Naive thymus-derived CD4-positive, alpha-beta T cell (primary cell): ENCODE data around the gene KCNK17. TPM values are rescaled to one million over a fixed set of nuclear protein-coding genes. Genes with fewer than 3 reads are reported as not detected.

Experiments
- ATAC-seq: fragments of 150-1000 bp; cut with Tn5 transposase; 2 replicates; pipeline ENCODE4 v1.10.0; 2021; ENCODE audit warnings: mild to moderate bottlenecking, moderate library complexity
- CTCF ChIA-PET: fragments of 350-600 bp; sonication (Branson Sonifier 250); formaldehyde crosslinking; loops from one replicate; lab custom pipeline; 2021; ENCODE audit warnings: antibody characterized with exemption; lab: Charles Lee
- POLR2A ChIA-PET: fragments of 350-600 bp; sonication (Branson Sonifier 250); formaldehyde crosslinking; loops from one replicate; lab custom pipeline; 2021; ENCODE audit warnings: antibody characterized with exemption, inconsistent platforms; lab: Charles Lee
- DNase-seq, 9 donors: peaks; one replicate each; pipeline versions ENCODE4 v3.0.0 to v3.0.0-alpha.2; 2020 to 2022; ENCODE audit warnings: mixed read lengths in 1 of 9
- H3K27ac ChIP-seq: one replicate; pipeline ENCODE4 v1.7.0; 2013; ENCODE audit warnings: mild to moderate bottlenecking, low read depth, low read length, moderate library complexity
- H3K27me3 ChIP-seq, 2 donors: one replicate each; pipeline ENCODE4 v1.7.0; 2013; ENCODE audit warnings: low read length in 2 of 2, mild to moderate bottlenecking in 2 of 2, moderate library complexity in 2 of 2; ENCODE audit not compliant: control insufficient read depth in 2 of 2, insufficient read depth in 2 of 2
- H3K36me3 ChIP-seq, 3 experiments: 1 replicate in 2 of 3; 2 replicates in 1 of 3; pipeline ENCODE4 v1.7.0; 2013; ENCODE audit warnings: low read length in 3 of 3, mild to moderate bottlenecking in 3 of 3, moderate library complexity in 1 of 3; ENCODE audit not compliant: insufficient read depth in 3 of 3, control insufficient read depth in 2 of 3
- H3K4me1 ChIP-seq, 2 donors: one replicate each; pipeline ENCODE4 v1.7.0; 2013; ENCODE audit warnings: low read length in 2 of 2, mild to moderate bottlenecking in 2 of 2, moderate library complexity in 1 of 2; ENCODE audit not compliant: control insufficient read depth in 2 of 2, insufficient read depth in 2 of 2
- H3K4me3 ChIP-seq: 2 replicates; pipeline ENCODE4 v1.7.0; 2013; ENCODE audit warnings: mild to moderate bottlenecking, low read length
- H3K9me3 ChIP-seq, 3 experiments: 1 replicate in 2 of 3; 2 replicates in 1 of 3; pipeline ENCODE4 v1.7.0; 2013; ENCODE audit warnings: low read length in 3 of 3; ENCODE audit not compliant: control insufficient read depth in 2 of 3
- H3K27ac Mint-ChIP-seq, 9 donors: one replicate each; pipeline ENCODE4 v1.8.0; 2020 to 2022; ENCODE audit warnings: mixed read lengths in 9 of 9, mild to moderate bottlenecking in 8 of 9, moderate library complexity in 5 of 9, inconsistent platforms in 2 of 9
- H3K27me3 Mint-ChIP-seq, 5 donors: one replicate each; pipeline ENCODE4 v1.8.0; 2021 to 2022; ENCODE audit warnings: mixed read lengths in 5 of 5, mild to moderate bottlenecking in 1 of 5
- H3K36me3 Mint-ChIP-seq, 5 donors: one replicate each; pipeline ENCODE4 v1.8.0; 2020 to 2022; ENCODE audit warnings: mixed read lengths in 5 of 5, mild to moderate bottlenecking in 3 of 5, inconsistent platforms in 1 of 5
- H3K4me1 Mint-ChIP-seq, 7 donors: one replicate each; pipeline ENCODE4 v1.8.0; 2020 to 2022; ENCODE audit warnings: mixed read lengths in 7 of 7, mild to moderate bottlenecking in 3 of 7, inconsistent platforms in 1 of 7
- H3K4me3 Mint-ChIP-seq, 10 donors: one replicate each; pipeline ENCODE4 v1.8.0; 2020 to 2022; ENCODE audit warnings: mild to moderate bottlenecking in 10 of 10, mixed read lengths in 10 of 10, moderate library complexity in 6 of 10, inconsistent platforms in 2 of 10
- H3K9me3 Mint-ChIP-seq, 11 donors: one replicate each; pipeline ENCODE4 v1.8.0; 2020 to 2022; ENCODE audit warnings: mixed read lengths in 11 of 11, mild to moderate bottlenecking in 4 of 11, inconsistent platforms in 1 of 11, moderate library complexity in 1 of 11
- intact Hi-C, 2 donors: fragments of 100-400 bp; cut with micrococcal nuclease; formaldehyde crosslinking; loops; one replicate each; pipeline ENCODE4 v1.15.1; 2023
- polyA plus RNA-seq, 2 donors: library from polyadenylated mRNA; unstranded; fragments of 300-500 nt; fragmentation: Illumina TruSeq; gene quantifications; one replicate each; pipeline ENCODE4 v1.2.3, GENCODE V29; 2021
- total RNA-seq, 6 experiments: library from RNA in 5 of 6; stranded (reverse) in 5 of 6; gene quantifications; 1 replicate in 5 of 6; 2 replicates in 1 of 6; pipeline ENCODE4 v1.2.3 and lab custom pipeline; 2021 to 2026

KCNK17 gene
- total and polyA plus RNA-seq, 7 experiments from 2014 or later: 0.72 TPM; not detected in 6

DNA sequence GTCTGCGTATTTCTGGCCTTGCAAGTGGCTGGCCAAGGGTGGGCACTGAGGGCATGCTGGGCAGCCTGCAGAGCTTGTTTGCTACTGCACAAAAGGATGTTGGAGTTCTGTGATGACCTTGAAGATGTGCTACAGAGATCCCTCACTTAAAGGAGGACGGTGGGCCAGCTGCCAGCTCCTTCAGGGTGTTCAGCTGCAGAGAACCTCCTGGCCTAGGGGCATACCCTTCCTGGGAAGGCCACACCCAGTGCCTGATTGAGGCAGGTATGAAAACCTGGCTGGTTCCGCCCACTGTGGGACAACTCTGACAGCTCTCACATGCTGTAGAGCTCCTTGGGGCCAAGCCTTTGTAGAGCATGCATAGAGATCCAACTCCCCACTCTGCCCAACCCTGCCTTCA lies 3.0 kb upstream of the KCNK17 start:
- ATAC-seq: no peak
- H3K27me3 Mint-ChIP-seq: peaks cover 10 to 47% (median 32%) of the 10 kb centered on the region in 5 donors
- H3K27me3 ChIP-seq: no peaks in the 10 kb centered on the region

DNA sequence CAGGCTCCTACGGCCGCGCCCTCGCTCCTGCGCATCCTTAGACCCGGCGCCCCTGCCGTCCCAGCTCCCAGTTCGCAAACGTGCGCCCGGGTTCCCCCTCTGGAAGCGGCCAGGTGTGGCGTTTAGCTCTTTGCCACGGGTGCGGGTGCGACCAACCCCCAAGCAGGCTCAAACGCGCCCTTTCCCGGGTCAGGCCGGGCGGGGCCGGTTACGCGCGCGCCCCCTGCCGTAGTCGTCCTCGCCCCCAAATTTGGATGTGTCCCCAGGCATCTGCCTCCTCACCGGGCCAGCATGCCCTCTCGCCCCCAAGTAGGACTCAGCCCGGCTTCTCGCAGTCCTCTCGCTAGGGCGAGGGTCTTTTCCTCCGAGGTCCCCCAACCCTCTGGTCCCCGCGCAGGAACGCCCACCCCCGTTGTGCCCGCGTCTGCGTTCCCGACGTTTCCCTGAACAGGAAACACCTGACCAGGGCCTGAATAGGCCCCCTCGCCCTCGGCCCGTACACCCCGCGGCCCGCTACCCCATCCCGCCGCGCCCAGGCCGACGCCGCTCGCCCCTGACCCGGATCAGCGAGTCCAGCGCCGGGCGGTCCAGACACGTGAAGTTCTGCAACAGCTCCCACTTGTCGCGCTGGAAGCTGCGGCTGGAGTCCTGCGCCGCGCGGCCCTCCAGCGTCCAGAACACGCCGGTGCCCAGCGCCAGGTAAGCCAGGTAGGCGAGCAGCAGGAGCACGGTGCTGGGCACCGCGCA lies 520 bp downstream of the KCNK17 start:
- no peak overlapping the region for H3K4me3 ChIP-seq

More for the DNA sequence above, 3.0 kb upstream of the KCNK17 start:
- ChIA-PET POLR2A (no interaction called here), CTCF (no interaction called here)
- Mint-ChIP-seq H3K27ac (no peak overlapping the region), H3K4me1 (peaks cover 0 to 4% (median 0%) of the 10 kb centered on the region in 7 donors), H3K4me3 (no peak overlapping the region), H3K36me3 (no peaks in the 10 kb centered on the region), H3K9me3 (no peaks in the 10 kb centered on the region)
- Histone ChIP-seq H3K9me3 (no peaks in the 10 kb centered on the region), H3K4me3 (no peak overlapping the region), H3K27ac (no peak overlapping the region), H3K36me3 (no peaks in the 10 kb centered on the region), H3K4me1 (no peaks in the 10 kb centered on the region)
- intact Hi-C loops: no loop called here
- DNase-seq: no peak

DNA sequence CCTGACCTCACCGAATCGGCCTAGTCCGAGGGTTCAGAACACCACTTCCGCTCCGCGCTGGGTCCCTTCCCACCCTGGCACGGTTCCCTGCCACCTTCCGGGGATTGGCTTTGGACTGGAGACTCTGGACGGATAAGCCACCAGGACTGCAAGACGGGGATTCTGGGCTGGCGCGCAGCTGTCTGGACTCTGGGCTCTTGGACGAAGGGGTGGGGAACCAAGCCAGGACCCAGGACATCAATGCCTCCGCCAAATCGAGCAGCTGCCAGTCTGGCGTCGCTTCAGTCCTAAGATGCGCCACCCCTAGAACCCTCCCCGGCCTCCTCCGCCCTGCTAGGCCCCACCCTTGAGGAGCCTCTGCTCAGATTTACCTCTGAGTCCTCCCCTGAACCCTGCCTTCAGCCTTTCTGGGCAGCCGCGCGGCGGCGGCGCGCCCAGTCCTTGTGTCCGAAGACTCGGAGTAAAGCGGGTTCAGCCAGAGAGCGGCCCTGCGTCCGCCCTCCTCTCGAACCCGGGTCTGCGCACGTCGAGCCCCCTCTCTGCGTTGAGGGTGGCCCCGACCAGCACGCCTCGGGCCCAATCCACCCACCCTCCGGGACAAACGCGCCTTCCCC lies 1.2 kb downstream of the KCNK17 start:
- Mint-ChIP-seq H3K27ac (no peak overlapping the region), H3K9me3 (no peaks in the 10 kb centered on the region), H3K4me1 (peaks cover 0 to 7% (median 0%) of the 10 kb centered on the region in 7 donors), H3K36me3 (no peaks in the 10 kb centered on the region), H3K27me3 (peaks cover 24 to 57% (median 44%) of the 10 kb centered on the region in 5 donors), H3K4me3 (peak overlapping the region in 2 of 10 donors; percentile 42 to 52)
- H3K4me3 ChIP-seq: no peak overlapping the region
- CTCF ChIA-PET: no interaction called here
- DNase-seq (no peak), ATAC-seq (no peak)
- no peak overlapping the region for H3K27ac ChIP-seq
- H3K27me3 ChIP-seq: no peaks in the 10 kb centered on the region
- no peaks in the 10 kb centered on the region for H3K9me3 ChIP-seq
- POLR2A ChIA-PET: no interaction called here
- no peaks in the 10 kb centered on the region for H3K36me3 ChIP-seq
- no peaks in the 10 kb centered on the region for H3K4me1 ChIP-seq
- intact Hi-C loops: no loop called here

More for the DNA sequence above, 520 bp downstream of the KCNK17 start:
- no peak for ATAC-seq
- POLR2A ChIA-PET: no interaction called here
- intact Hi-C loops: no loop called here
- Histone ChIP-seq H3K27me3 (no peaks in the 10 kb centered on the region), H3K27ac (no peak overlapping the region), H3K36me3 (no peaks in the 10 kb centered on the region), H3K9me3 (no peaks in the 10 kb centered on the region), H3K4me1 (no peaks in the 10 kb centered on the region)
- Mint-ChIP-seq H3K4me3 (peak overlapping the region in 3 of 10 donors; percentile 42 to 52 (median 44)), H3K36me3 (no peaks in the 10 kb centered on the region), H3K4me1 (peaks cover 0 to 7% (median 0%) of the 10 kb centered on the region in 7 donors), H3K27me3 (peaks cover 24 to 57% (median 44%) of the 10 kb centered on the region in 5 donors), H3K27ac (no peak overlapping the region), H3K9me3 (no peaks in the 10 kb centered on the region)
- DNase-seq: no peak
- CTCF ChIA-PET: no interaction called here

DNA sequence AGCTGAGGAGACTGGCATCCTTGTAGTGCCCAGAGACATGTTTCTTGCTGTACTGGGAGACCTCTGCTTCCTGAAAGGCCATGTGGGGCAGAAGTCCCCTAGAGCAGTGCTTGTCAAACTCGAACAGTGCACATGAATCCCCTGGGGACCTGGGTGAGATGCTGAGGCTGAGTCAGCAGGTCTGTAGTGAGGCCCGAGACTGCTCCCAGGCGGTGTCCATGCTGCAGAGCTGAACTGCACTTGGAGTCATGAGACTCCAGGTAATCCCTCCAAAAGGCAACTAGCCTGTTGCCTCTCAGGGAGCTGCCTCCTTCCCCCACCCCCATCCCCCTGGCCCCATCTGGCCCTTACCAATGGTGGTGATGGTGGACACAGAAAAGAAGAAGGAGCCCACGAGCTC lies 3.7 kb downstream of the KCNK17 start:
- intact Hi-C loops: loop anchor here (1.0 kb wide), 4 partner anchors 144 to 438 kb away; no protein-coding TSS in a partner anchor
- Histone ChIP-seq H3K9me3 (no peaks in the 10 kb centered on the region), H3K4me3 (no peak overlapping the region), H3K36me3 (no peaks in the 10 kb centered on the region), H3K4me1 (no peaks in the 10 kb centered on the region), H3K27me3 (no peaks in the 10 kb centered on the region), H3K27ac (no peak overlapping the region)
- ChIA-PET CTCF (interaction anchor here (0.6 to 2.0 kb wide), 7 partner anchors 19 to 442 kb away, joined by 3 to 9 read pairs (median 4); no protein-coding TSS in a partner anchor), POLR2A (no interaction called here)
- Mint-ChIP-seq H3K9me3 (no peaks in the 10 kb centered on the region), H3K36me3 (no peaks in the 10 kb centered on the region), H3K27me3 (peaks cover 24 to 48% (median 28%) of the 10 kb centered on the region in 5 donors), H3K27ac (no peak overlapping the region), H3K4me3 (no peak overlapping the region), H3K4me1 (peaks cover 0 to 7% (median 0%) of the 10 kb centered on the region in 7 donors)
- DNase-seq: no peak
- ATAC-seq: no peak

DNA sequence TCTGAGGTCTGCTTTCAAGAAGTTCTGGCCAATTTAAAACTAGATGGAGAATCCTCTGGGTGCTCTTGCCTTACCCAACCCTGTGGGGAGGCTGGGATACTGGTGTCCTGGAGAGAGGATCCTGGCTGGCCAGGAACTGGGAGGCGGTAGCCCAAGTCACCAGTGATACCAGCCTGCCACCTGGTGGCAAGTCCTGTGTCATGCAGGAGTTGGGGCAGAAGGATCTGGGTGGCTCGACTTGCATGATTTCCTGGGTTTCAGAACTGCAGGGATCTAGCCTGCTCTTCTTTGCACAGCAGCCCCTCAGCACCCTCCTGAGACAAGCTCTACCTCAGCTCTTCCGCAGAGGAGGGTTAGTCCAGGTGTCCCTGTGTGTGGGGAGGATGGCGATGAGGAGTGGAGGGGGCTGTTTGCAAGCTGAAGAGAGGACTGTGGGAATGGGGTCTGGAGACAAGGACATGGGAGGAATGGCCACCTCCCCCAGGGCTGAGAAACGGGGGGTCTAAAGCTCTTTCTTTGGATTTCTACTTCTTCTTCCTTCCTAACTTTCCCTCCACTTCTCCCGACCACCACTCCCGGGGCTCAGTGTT lies 4.2 kb downstream of the KCNK17 start:
- no peak overlapping the region for H3K27ac Mint-ChIP-seq
- POLR2A ChIA-PET: no interaction called here
- peaks cover 21 to 43% (median 23%) of the 10 kb centered on the region in 5 donors for H3K27me3 Mint-ChIP-seq
- Histone ChIP-seq H3K4me3 (no peak overlapping the region), H3K27me3 (no peaks in the 10 kb centered on the region), H3K27ac (no peak overlapping the region), H3K36me3 (no peaks in the 10 kb centered on the region), H3K4me1 (no peaks in the 10 kb centered on the region), H3K9me3 (no peaks in the 10 kb centered on the region)
- H3K9me3 Mint-ChIP-seq: peaks cover 0 to 2% (median 0%) of the 10 kb centered on the region in 11 donors
- intact Hi-C loops: loop anchor here (1.0 kb wide), 4 partner anchors 144 to 438 kb away; no protein-coding TSS in a partner anchor
- ATAC-seq: peak; percentile 69
- H3K4me1 Mint-ChIP-seq: peaks cover 0 to 7% (median 0%) of the 10 kb centered on the region in 7 donors
- H3K4me3 Mint-ChIP-seq: no peak overlapping the region
- no peaks in the 10 kb centered on the region for H3K36me3 Mint-ChIP-seq
- DNase-seq: peak in 8 of 9 donors; percentile 23 to 70 (median 31)
- CTCF ChIA-PET: interaction anchor here (1.0 to 2.0 kb wide), 7 partner anchors 143 to 441 kb away, joined by 3 to 9 read pairs (median 3); no protein-coding TSS in a partner anchor

DNA sequence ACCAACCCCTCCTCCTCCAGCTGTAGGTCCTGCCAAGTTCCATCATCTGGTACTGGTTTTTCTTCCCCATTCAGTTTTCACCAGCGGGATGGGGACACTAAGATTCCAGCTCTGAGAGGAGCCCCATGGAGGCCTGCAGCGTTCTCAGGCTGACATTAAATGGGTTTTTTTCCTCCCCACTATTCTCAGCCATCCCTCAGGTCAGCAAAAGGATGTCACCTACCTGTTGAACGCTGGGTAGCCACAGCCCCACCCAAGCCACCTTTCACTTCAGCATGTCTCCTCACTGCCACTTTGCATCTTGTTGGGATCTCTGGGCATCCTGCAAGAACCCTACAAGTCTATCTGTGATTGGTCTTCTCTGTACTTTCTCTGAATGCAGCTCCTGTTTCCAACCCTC lies 6.8 kb downstream of the KCNK17 start:
- intact Hi-C loops: no loop called here
- peaks cover 0 to 8% (median 6%) of the 10 kb centered on the region in 7 donors for H3K4me1 Mint-ChIP-seq
- H3K9me3 ChIP-seq: no peaks in the 10 kb centered on the region
- no peak overlapping the region for H3K4me3 Mint-ChIP-seq
- no peaks in the 10 kb centered on the region for H3K27me3 ChIP-seq
- H3K36me3 Mint-ChIP-seq: no peaks in the 10 kb centered on the region
- H3K36me3 ChIP-seq: no peaks in the 10 kb centered on the region
- no peak overlapping the region for H3K4me3 ChIP-seq
- H3K4me1 ChIP-seq: no peaks in the 10 kb centered on the region
- ATAC-seq: no peak
- ChIA-PET CTCF (interaction anchor here (1.2 to 2.0 kb wide), 3 partner anchors 310 to 438 kb away, joined by 3 to 5 read pairs (median 4); no protein-coding TSS in a partner anchor), POLR2A (no interaction called here)
- no peak overlapping the region for H3K27ac ChIP-seq
- H3K9me3 Mint-ChIP-seq: peaks cover 0 to 2% (median 0%) of the 10 kb centered on the region in 11 donors
- H3K27me3 Mint-ChIP-seq: peaks cover 15 to 23% (median 17%) of the 10 kb centered on the region in 5 donors
- no peak for DNase-seq
- no peak overlapping the region for H3K27ac Mint-ChIP-seq
